IMR-90 (cell line): Measurements from ENCODE around the gene C19orf47. TPM values are rescaled to one million over a fixed set of nuclear protein-coding genes. Genes with fewer than 3 reads are reported as not detected.

Experiments used
- ATAC-seq: fragments of 200-7000 bp; cut with Tn5 transposase; 2 replicates; pipeline ENCODE4 v1.9.1; 2020; ENCODE audit warnings: low read depth, mild to moderate bottlenecking, moderate library complexity
- BruUV-seq: library from RNA; stranded (reverse); fragments of 400-500 nt; replicated peaks from 2 replicates; lab custom pipeline; 2021; lab: Mats Ljungman, UMichigan
- CTCF ChIA-PET: fragments of 300-600 bp; formaldehyde crosslinking; extraction: SDS; loops from one replicate; lab custom pipeline; 2021; ENCODE audit warnings: antibody characterized with exemption; lab: Yijun Ruan, JAX
- POLR2A ChIA-PET: fragments of 300-600 bp; sonication (Branson Sonifier 250); formaldehyde crosslinking; loops from one replicate; lab custom pipeline; 2022; ENCODE audit warnings: antibody characterized with exemption; ENCODE audit not compliant: unreplicated experiment; lab: Charles Lee
- DNase-seq: peaks from one replicate; pipeline ENCODE4 v3.0.0; 2013
- H2AFZ ChIP-seq: replicated peaks from 2 replicates; pipeline ENCODE3; 2013; ENCODE audit warnings: low read length, mild to moderate bottlenecking; ENCODE audit not compliant: poor library complexity
- H2AK5ac ChIP-seq: 2 replicates; pipeline ENCODE4 v1.6.1; 2013; ENCODE audit warnings: low read depth, low read length, inconsistent platforms
- H2AK9ac ChIP-seq: replicated peaks from 2 replicates; pipeline ENCODE3; 2013; ENCODE audit warnings: mild to moderate bottlenecking, low read depth, low read length, moderate library complexity; ENCODE audit not compliant: poor library complexity
- H2BK120ac ChIP-seq: 2 replicates; pipeline ENCODE4 v1.6.1; 2013; ENCODE audit warnings: low read depth, low read length, inconsistent platforms
- H2BK15ac ChIP-seq: 3 replicates; pipeline ENCODE4 v1.6.1; 2013; ENCODE audit warnings: low read depth, low read length, inconsistent platforms
- H2BK20ac ChIP-seq: 2 replicates; pipeline ENCODE4 v1.6.1; 2013; ENCODE audit warnings: low read depth, mild to moderate bottlenecking, inconsistent platforms, low read length, moderate library complexity
- H2BK5ac ChIP-seq: 2 replicates; pipeline ENCODE4 v1.6.1; 2013; ENCODE audit warnings: mild to moderate bottlenecking, low read depth, low read length, inconsistent platforms; ENCODE audit not compliant: poor library complexity, severe bottlenecking
- H3K14ac ChIP-seq: replicated peaks from 2 replicates; pipeline ENCODE4 v1.6.1; 2013; ENCODE audit warnings: low read depth, low read length, inconsistent platforms
- H3K18ac ChIP-seq: 2 replicates; pipeline ENCODE4 v1.6.1; 2013; ENCODE audit warnings: low read depth, low read length, control low read depth
- H3K23ac ChIP-seq: 2 replicates; pipeline ENCODE4 v1.6.1; 2013; ENCODE audit warnings: low read depth, low read length, inconsistent platforms
- H3K27ac ChIP-seq: 2 replicates; pipeline ENCODE4 v1.5.1; 2013; ENCODE audit warnings: mild to moderate bottlenecking, control low read depth, low read length; ENCODE audit not compliant: insufficient read depth
- H3K27me3 ChIP-seq: 2 replicates; pipeline ENCODE4 v1.6.1; 2013; ENCODE audit warnings: low read length; ENCODE audit not compliant: control insufficient read depth, insufficient read depth
- H3K36me3 ChIP-seq: 2 replicates; pipeline ENCODE4 v1.6.1; 2013; ENCODE audit warnings: low read length, mixed read lengths; ENCODE audit not compliant: control insufficient read depth, insufficient read depth
- H3K4ac ChIP-seq: 2 replicates; pipeline ENCODE4 v1.6.1; 2013; ENCODE audit warnings: low read depth, low read length, inconsistent platforms
- H3K4me1 ChIP-seq: 2 replicates; pipeline ENCODE4 v1.6.1; 2013; ENCODE audit warnings: low read length, mixed read lengths; ENCODE audit not compliant: control insufficient read depth, insufficient read depth
- H3K4me2 ChIP-seq: 2 replicates; pipeline ENCODE4 v1.6.1; 2013; ENCODE audit warnings: low read depth, mild to moderate bottlenecking, control low read depth, low read length, moderate library complexity
- H3K4me3 ChIP-seq: 2 replicates; pipeline ENCODE4 v1.5.1; 2013; ENCODE audit warnings: low read depth, mild to moderate bottlenecking, control low read depth, low read length, moderate library complexity; ENCODE audit not compliant: insufficient read depth
- H3K56ac ChIP-seq: 2 replicates; pipeline ENCODE4 v1.6.1; 2013; ENCODE audit warnings: low read length, inconsistent platforms; ENCODE audit not compliant: insufficient read depth; ENCODE audit errors: extremely low read depth
- H3K79me1 ChIP-seq, 2 experiments: 2 replicates each; pipeline ENCODE4 v1.6.1; 2013; ENCODE audit warnings: low read length in 2 of 2, inconsistent platforms in 1 of 2, low read depth in 1 of 2
- H3K9ac ChIP-seq: 2 replicates; pipeline ENCODE4 v1.6.1; 2013; ENCODE audit warnings: low read depth, low read length, control low read depth
- H3K9me1 ChIP-seq: 2 replicates; pipeline ENCODE4 v1.6.1; 2013; ENCODE audit warnings: low read length, inconsistent platforms; ENCODE audit not compliant: insufficient read depth
- H3K9me3 ChIP-seq: 2 replicates; pipeline ENCODE4 v1.6.1; 2013; ENCODE audit warnings: low read length; ENCODE audit not compliant: control insufficient read depth, insufficient read depth
- H4K20me1 ChIP-seq: 2 replicates; pipeline ENCODE4 v1.6.1; 2013; ENCODE audit warnings: low read length, inconsistent platforms; ENCODE audit not compliant: insufficient read depth
- H4K5ac ChIP-seq: 2 replicates; pipeline ENCODE4 v1.6.1; 2013; ENCODE audit warnings: mild to moderate bottlenecking, low read depth, low read length, control low read depth
- H4K8ac ChIP-seq, 2 experiments: 2 replicates each; pipeline ENCODE4 v1.6.1; 2013; ENCODE audit warnings: low read depth in 2 of 2, low read length in 2 of 2, control low read depth in 1 of 2, inconsistent platforms in 1 of 2
- H4K91ac ChIP-seq: 2 replicates; pipeline ENCODE4 v1.6.1; 2013; ENCODE audit warnings: low read depth, low read length, inconsistent platforms; ENCODE audit not compliant: insufficient read depth
- CHD1 ChIP-seq: IDR thresholded peaks from 2 replicates; pipeline ENCODE4 v1.6.1; 2012; ENCODE audit warnings: low read depth, low read length, improper control_type of control experiment
- CTCF ChIP-seq: conservative IDR thresholded peaks from 2 replicates; pipeline ENCODE4 v1.5.1; 2012; ENCODE audit warnings: mild to moderate bottlenecking, low read depth, low read length, improper control_type of control experiment
- ELK1 ChIP-seq: fragments of 150-350 bp; IDR thresholded peaks from 2 replicates; pipeline ENCODE4 v1.6.1; 2016; ENCODE audit warnings: low read depth, mild to moderate bottlenecking, low read length, moderate library complexity, borderline replicate concordance
- MAZ ChIP-seq: IDR thresholded peaks from 2 replicates; pipeline ENCODE4 v1.6.1; 2012; ENCODE audit warnings: low read depth, mild to moderate bottlenecking, low read length, improper control_type of control experiment, moderate library complexity, borderline replicate concordance
- MXI1 ChIP-seq: IDR thresholded peaks from 2 replicates; pipeline ENCODE4 v1.6.1; 2012; ENCODE audit warnings: low read depth, mild to moderate bottlenecking, low read length, moderate library complexity, borderline replicate concordance
- WGBS, 2 experiments: methylation state at CpG; one replicate each; pipeline versions ENCODE4 v1.1.5 to v1.1.7; 2013; ENCODE audit warnings: missing lambda C conversion rate in 2 of 2; ENCODE audit not compliant: insufficient read length in 1 of 2; ENCODE audit errors: extremely low coverage in 2 of 2; 5-methylcytosine and 5-hydroxymethylcytosine counted together
- dilution Hi-C: fragments of 300-500 bp; cut with HindIII; formaldehyde crosslinking; loops from one replicate; pipeline ENCODE4 v1.14.3; 2018; ENCODE audit warnings: low sequenced_read_pairs; ENCODE audit not compliant: unreplicated experiment
- in situ Hi-C: fragments of 300-500 bp; cut with MboI; formaldehyde crosslinking; loops from 3 replicates; pipeline ENCODE4 v1.14.3; 2019; ENCODE audit warnings: low sequenced_read_pairs, inconsistent platforms, mixed read lengths
- intact Hi-C: fragments of 100-400 bp; cut with micrococcal nuclease; formaldehyde crosslinking; loops from 2 replicates; pipeline ENCODE4 v1.10.0; 2022
- polyA plus RNA-seq, 3 experiments: library from polyadenylated mRNA; depleted of rRNA; stranded (reverse); fragments of >200 nt; gene quantifications; 2 replicates each; pipeline ENCODE4 v1.2.3, GENCODE V29; 2012; ENCODE audit warnings: low replicate concordance in 1 of 3
- total RNA-seq: library from RNA; depleted of rRNA; stranded (reverse); fragments of >200 nt; gene quantifications from 2 replicates; pipeline ENCODE4 v1.2.3, GENCODE V29; 2012

The C19orf47 gene
- total and polyA plus RNA-seq, 2 of the 4 experiments (the other 2 are of a cell fraction) = 3.6 to 16.3 TPM

- no peak overlapping the region for H2BK20ac ChIP-seq
- H2BK5ac ChIP-seq = no peak overlapping the region
- H4K20me1 ChIP-seq = no peaks in the 10 kb centered on the region
- H4K5ac ChIP-seq = no peak overlapping the region
- peak overlapping the region; percentile 69; the same call in 1 of the 2 replicates for H3K14ac ChIP-seq
- no peak overlapping the region for H3K18ac ChIP-seq
- H3K4me2 ChIP-seq = peak overlapping the region; percentile 90; the same call in 1 of the 2 replicates
- no peak overlapping the region for H3K56ac ChIP-seq
- H4K8ac ChIP-seq = peak overlapping the region; percentile 66 to 99; a peak in 3 of 4 replicates
- H3K9me3 ChIP-seq = no peaks in the 10 kb centered on the region
- H2AK9ac ChIP-seq = no peak overlapping the region
- in situ Hi-C loops (no loop called here), dilution Hi-C loops (no loop called here), intact Hi-C loops (no loop called here)
- H3K9ac ChIP-seq = no peak overlapping the region; the same call in 1 of the 2 replicates
- no peak overlapping the region for H4K91ac ChIP-seq
- no peak overlapping the region for H2AFZ ChIP-seq
- peaks cover 9% of the 10 kb centered on the region for H3K9me1 ChIP-seq
- H3K79me1 ChIP-seq = peaks cover 9 to 37% of the 10 kb centered on the region in 2 experiments
- TF ChIP-seq CTCF (no peak), ELK1 (no peak), MXI1 (no peak), CHD1 (no peak), MAZ (no peak)
- H3K4me3 ChIP-seq = no peak overlapping the region
- H3K23ac ChIP-seq = no peak overlapping the region
- WGBS, 2 experiments = no CpG with 5 or more reads among the region's 3 CpGs
- H3K27ac ChIP-seq = no peak overlapping the region
- H3K36me3 ChIP-seq = peaks cover 24% of the 10 kb centered on the region
- BruUV-seq = no TSS peak
- DNase-seq (no peak), ATAC-seq (no peak)
- peaks cover 10% of the 10 kb centered on the region for H3K4me1 ChIP-seq
- H3K27me3 ChIP-seq = no peaks in the 10 kb centered on the region
- CTCF ChIA-PET = no interaction called here
- H2BK120ac ChIP-seq = no peak overlapping the region
- no peak overlapping the region for H2BK15ac ChIP-seq
- POLR2A ChIA-PET = interaction anchor here (0.6 to 1.0 kb wide), 3 partner anchors 17 to 205 kb away, joined by 3 to 16 read pairs (median 3); partner anchors contain the start of genes C19orf47 and PLD3
- H2AK5ac ChIP-seq = no peak overlapping the region
- no peak overlapping the region for H3K4ac ChIP-seq
These were observed 16.8 kb upstream of the C19orf47 start for GRCh38 chr19:40365010-40365409.
